ENCODE results near the gene DCXR. TPM values are rescaled to one million over a fixed set of nuclear protein-coding genes. Genes with fewer than 3 reads are reported as not detected.

DCXR gene
- total and polyA plus RNA-seq, 2 of the 4 experiments (the other 2 are of a cell fraction), result 36.6 to 139 TPM

DNA sequence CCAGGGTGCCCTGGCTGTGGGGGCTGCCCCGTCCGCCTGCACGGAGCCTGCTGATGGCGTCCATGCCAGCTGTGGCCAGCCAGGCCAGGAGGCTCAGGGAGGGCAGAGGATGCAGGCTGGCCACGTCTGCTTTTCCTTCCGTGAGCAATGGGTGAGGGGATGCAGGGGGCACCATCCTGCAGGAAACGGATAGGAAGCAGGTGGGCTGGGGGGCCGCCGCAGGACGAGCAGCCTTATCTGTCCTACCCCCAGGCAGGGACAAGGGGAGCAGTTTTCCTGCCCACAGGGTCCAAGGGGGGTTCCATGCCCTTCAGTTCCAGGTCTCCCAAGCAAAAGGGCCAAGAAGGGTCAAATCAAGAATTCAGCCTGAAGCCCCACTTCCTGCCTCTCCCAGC lies 21.4 kb upstream of the DCXR start:
- Histone ChIP-seq H4K5ac (ENCODE audit: low read depth, low read length) (no peak overlapping the region), H3K14ac (replicated peaks; ENCODE audit: low read depth, low read length) (no peak overlapping the region), H3K4me1 (ENCODE audit: control insufficient read depth, insufficient read depth, low read length) (no peaks in the 10 kb centered on the region), H3K9me1 (ENCODE audit: insufficient read depth, low read length) (no peaks in the 10 kb centered on the region), H3K4me3 (ENCODE audit: insufficient read depth, low read depth, low read length) (no peak overlapping the region), H3K23ac (ENCODE audit: low read depth, low read length) (no peak overlapping the region), H4K20me1 (ENCODE audit: insufficient read depth, low read length) (no peaks in the 10 kb centered on the region; the same call in none of the 2 replicates), H2BK120ac (ENCODE audit: low read depth, low read length) (no peak overlapping the region), H3K9ac (ENCODE audit: low read depth, low read length) (no peak overlapping the region), H4K91ac (ENCODE audit: insufficient read depth, low read depth, low read length) (no peak overlapping the region), H3K79me1 (ENCODE audit: low read depth in 1 of 2, low read length in 2 of 2) (peaks cover 11 to 21% of the 10 kb centered on the region in 2 experiments; a peak in 3 of 4 replicates), H2BK5ac (ENCODE audit: low read depth, low read length, poor library complexity, severe bottlenecking) (no peak overlapping the region), H2AFZ (replicated peaks; ENCODE audit: low read length, poor library complexity) (no peak overlapping the region), H3K9me3 (ENCODE audit: control insufficient read depth, insufficient read depth, low read length) (no peaks in the 10 kb centered on the region), H4K8ac (ENCODE audit: low read depth in 2 of 2, low read length in 2 of 2) (no peak overlapping the region), H2BK20ac (ENCODE audit: low read depth, low read length) (no peak overlapping the region), H3K36me3 (ENCODE audit: control insufficient read depth, insufficient read depth, low read length) (peaks cover 84% of the 10 kb centered on the region), H3K4me2 (ENCODE audit: low read depth, low read length) (no peak overlapping the region), H3K18ac (ENCODE audit: low read depth, low read length) (no peak overlapping the region), H3K27me3 (ENCODE audit: control insufficient read depth, insufficient read depth, low read length) (no peaks in the 10 kb centered on the region), H3K56ac (ENCODE audit: extremely low read depth, insufficient read depth, low read length) (no peak overlapping the region), H2BK15ac (ENCODE audit: low read depth, low read length) (no peak overlapping the region), H2AK5ac (ENCODE audit: low read depth, low read length) (no peak overlapping the region), H3K4ac (ENCODE audit: low read depth, low read length) (no peak overlapping the region), H3K27ac (ENCODE audit: insufficient read depth, low read length) (no peak overlapping the region), H2AK9ac (replicated peaks; ENCODE audit: low read depth, low read length, poor library complexity) (no peak overlapping the region)
- 97% methylated on average over 6 of the region's 10 CpGs; no CpG with 5 or more reads in 1 of the 2 experiments for WGBS, 2 experiments (ENCODE audit: extremely low coverage in 2 of 2, insufficient read length in 1 of 2)
- DNase-seq (no peak), ATAC-seq (ENCODE audit: low read depth) (no peak)
- CTCF ChIA-PET, result no interaction called here
- dilution Hi-C loops (cut with HindIII; ENCODE audit: low sequenced_read_pairs, unreplicated experiment), result no loop called here
- TF ChIP-seq POLR2A (IDR thresholded peaks at IDR 0.05; ENCODE audit: low read depth, low read length), result no peak
- TF ChIP-seq CEBPB (IDR thresholded peaks at IDR 0.05; ENCODE audit: low read depth, low read length), result no peak
- TF ChIP-seq MAFK (IDR thresholded peaks at IDR 0.05; ENCODE audit: low read depth, low read length), result no peak
- TF ChIP-seq, protein P1, sequence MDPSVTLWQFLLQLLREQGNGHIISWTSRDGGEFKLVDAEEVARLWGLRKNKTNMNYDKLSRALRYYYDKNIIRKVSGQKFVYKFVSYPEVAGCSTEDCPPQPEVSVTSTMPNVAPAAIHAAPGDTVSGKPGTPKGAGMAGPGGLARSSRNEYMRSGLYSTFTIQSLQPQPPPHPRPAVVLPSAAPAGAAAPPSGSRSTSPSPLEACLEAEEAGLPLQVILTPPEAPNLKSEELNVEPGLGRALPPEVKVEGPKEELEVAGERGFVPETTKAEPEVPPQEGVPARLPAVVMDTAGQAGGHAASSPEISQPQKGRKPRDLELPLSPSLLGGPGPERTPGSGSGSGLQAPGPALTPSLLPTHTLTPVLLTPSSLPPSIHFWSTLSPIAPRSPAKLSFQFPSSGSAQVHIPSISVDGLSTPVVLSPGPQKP (IDR thresholded peaks at IDR 0.05; ENCODE audit: borderline replicate concordance, low read depth, low read length), result no peak
- no peak for TF ChIP-seq FOS (IDR thresholded peaks at IDR 0.05; ENCODE audit: low read depth, low read length)
- TF ChIP-seq, protein P2, sequence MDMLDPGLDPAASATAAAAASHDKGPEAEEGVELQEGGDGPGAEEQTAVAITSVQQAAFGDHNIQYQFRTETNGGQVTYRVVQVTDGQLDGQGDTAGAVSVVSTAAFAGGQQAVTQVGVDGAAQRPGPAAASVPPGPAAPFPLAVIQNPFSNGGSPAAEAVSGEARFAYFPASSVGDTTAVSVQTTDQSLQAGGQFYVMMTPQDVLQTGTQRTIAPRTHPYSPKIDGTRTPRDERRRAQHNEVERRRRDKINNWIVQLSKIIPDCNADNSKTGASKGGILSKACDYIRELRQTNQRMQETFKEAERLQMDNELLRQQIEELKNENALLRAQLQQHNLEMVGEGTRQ (IDR thresholded peaks at IDR 0.05; ENCODE audit: low read depth, low read length), result no peak
- no peak for TF ChIP-seq CHD1 (IDR thresholded peaks at IDR 0.05; ENCODE audit: low read depth, low read length)
- no peak for TF ChIP-seq NFE2L2 (IDR thresholded peaks at IDR 0.05; ENCODE audit: low read depth, low read length)
- no TSS peak for BruUV-seq (replicated peaks)
- in situ Hi-C loops (cut with MboI; ENCODE audit: low sequenced_read_pairs), result no loop called here
- POLR2A ChIA-PET (ENCODE audit: unreplicated experiment), result interaction anchor here (1.3 kb wide), 1 partner anchor 8 kb away, joined by 3 read pairs; no protein-coding TSS in a partner anchor
- intact Hi-C loops (cut with micrococcal nuclease), result no loop called here

Data from IMR-90 (cell line).